ENCODE results near the gene SMPDL3B. TPM values are rescaled to one million over a fixed set of nuclear protein-coding genes. Genes with fewer than 3 reads are reported as not detected.
"Not testable (repeated sequence)": the region's sequence is repeated elsewhere in the genome, so short reads cannot be mapped to it uniquely, and the experiment has no call there.

SMPDL3B gene
- total RNA-seq, 1 donor from 2014 or later = 20.1 TPM

GRCh38 chr1:28002600-28002999, 67.8 kb downstream of the SMPDL3B start:
- TF ChIP-seq, protein P1, sequence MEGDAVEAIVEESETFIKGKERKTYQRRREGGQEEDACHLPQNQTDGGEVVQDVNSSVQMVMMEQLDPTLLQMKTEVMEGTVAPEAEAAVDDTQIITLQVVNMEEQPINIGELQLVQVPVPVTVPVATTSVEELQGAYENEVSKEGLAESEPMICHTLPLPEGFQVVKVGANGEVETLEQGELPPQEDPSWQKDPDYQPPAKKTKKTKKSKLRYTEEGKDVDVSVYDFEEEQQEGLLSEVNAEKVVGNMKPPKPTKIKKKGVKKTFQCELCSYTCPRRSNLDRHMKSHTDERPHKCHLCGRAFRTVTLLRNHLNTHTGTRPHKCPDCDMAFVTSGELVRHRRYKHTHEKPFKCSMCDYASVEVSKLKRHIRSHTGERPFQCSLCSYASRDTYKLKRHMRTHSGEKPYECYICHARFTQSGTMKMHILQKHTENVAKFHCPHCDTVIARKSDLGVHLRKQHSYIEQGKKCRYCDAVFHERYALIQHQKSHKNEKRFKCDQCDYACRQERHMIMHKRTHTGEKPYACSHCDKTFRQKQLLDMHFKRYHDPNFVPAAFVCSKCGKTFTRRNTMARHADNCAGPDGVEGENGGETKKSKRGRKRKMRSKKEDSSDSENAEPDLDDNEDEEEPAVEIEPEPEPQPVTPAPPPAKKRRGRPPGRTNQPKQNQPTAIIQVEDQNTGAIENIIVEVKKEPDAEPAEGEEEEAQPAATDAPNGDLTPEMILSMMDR (IDR thresholded peaks at IDR 0.05; ENCODE audit: insufficient read depth, low read length, poor library complexity, severe bottlenecking) = no peak
- H3K27me3 ChIP-seq (ENCODE audit: control insufficient read depth, insufficient read depth, low read length) = no peaks in the 10 kb centered on the region
- no peak for DNase-seq (ENCODE audit: low read depth)
- H3K4me3 ChIP-seq (ENCODE audit: low read depth, low read length) = no peak overlapping the region
- no peaks in the 10 kb centered on the region for H3K36me3 ChIP-seq (ENCODE audit: control insufficient read depth, insufficient read depth, low read length)

DNA sequence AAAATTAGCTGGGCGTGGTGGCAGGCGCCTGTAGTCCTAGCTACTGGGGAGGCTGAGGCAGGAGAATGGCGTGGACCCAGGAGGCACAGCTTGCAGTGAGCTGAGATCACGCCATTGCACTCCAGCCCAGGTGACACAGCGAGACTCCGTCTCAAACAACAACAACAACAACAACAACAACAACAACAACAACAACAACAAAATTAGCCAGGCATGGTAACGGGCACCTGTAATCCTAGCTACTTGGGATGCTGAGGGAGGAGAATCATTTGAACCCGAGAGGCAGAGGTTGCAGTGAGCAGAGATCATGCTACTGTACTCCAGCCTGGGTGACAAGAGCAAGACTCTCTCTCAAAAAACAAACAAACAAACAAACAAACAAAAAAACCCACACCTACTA, 68.3 kb downstream of the SMPDL3B start:
- not testable (repeated sequence) for H3K4me3 ChIP-seq (ENCODE audit: low read depth, low read length); H3K27me3 ChIP-seq (ENCODE audit: control insufficient read depth, insufficient read depth, low read length); DNase-seq (ENCODE audit: low read depth); H3K36me3 ChIP-seq (ENCODE audit: control insufficient read depth, insufficient read depth, low read length)

Other genes starting within 250 kb of the SMPDL3B start
- gene FAM76A, start 209.0 kb upstream of the SMPDL3B start, total RNA-seq = 10.7 and 13.5 TPM in 2 replicates
- 34.6 and 43.9 TPM in 2 replicates for gene STX12, start 161.8 kb upstream of the SMPDL3B start, total RNA-seq
- gene PPP1R8, start 104.2 kb upstream of the SMPDL3B start, total RNA-seq = 46.1 and 53.1 TPM in 2 replicates
- 22.6 and 23.4 TPM in 2 replicates for gene THEMIS2, start 62.5 kb upstream of the SMPDL3B start, total RNA-seq
- 21.8 and 27.2 TPM in 2 replicates for gene RPA2, start 20.4 kb upstream of the SMPDL3B start, total RNA-seq
- gene XKR8, start 25.0 kb downstream of the SMPDL3B start, total RNA-seq = 11.7 and 12.7 TPM in 2 replicates
- gene EYA3, start 153.6 kb downstream of the SMPDL3B start, total RNA-seq = 15.1 and 17.5 TPM in 2 replicates
- 1.8 and 2.3 TPM in 2 replicates for gene PTAFR, start 241.7 kb downstream of the SMPDL3B start, total RNA-seq

Data from kidney epithelial cell (primary cell).